HepG2 (cell line): ENCODE results near the gene MARS1. TPM values are rescaled to one million over a fixed set of nuclear protein-coding genes. Genes with fewer than 3 reads are reported as not detected.

Experiments used
- ATF7-NPFF ChIP-seq: sonication (generic); formaldehyde crosslinking; IDR thresholded peaks from 2 replicates; pipeline ENCODE4 v1.8.1; 2023; ENCODE audit warnings: mild to moderate bottlenecking, low read depth, missing genetic modification reagents, moderate library complexity
- BHLHE40 ChIP-seq: IDR thresholded peaks from 2 replicates; pipeline ENCODE4 v1.6.1; 2011; ENCODE audit warnings: low read length, improper control_type of control experiment
- CCAR2 ChIP-seq: fragments of 200-400 bp; formaldehyde crosslinking; optimal IDR thresholded peaks from 2 replicates; pipeline ENCODE3; 2018; ENCODE audit warnings: low read depth, mild to moderate bottlenecking, low read length, moderate library complexity
- DNMT3B ChIP-seq: conservative IDR thresholded peaks from 2 replicates; pipeline ENCODE4 v1.6.1; 2016; ENCODE audit warnings: missing biosample characterization, control low read depth
- DPF2 ChIP-seq: sonication (generic); formaldehyde crosslinking; IDR thresholded peaks from 2 replicates; pipeline ENCODE4 v1.4.0; 2020; ENCODE audit warnings: mild to moderate bottlenecking, low read depth, missing genetic modification reagents, borderline replicate concordance
- HNRNPK ChIP-seq: fragments of 200-400 bp; formaldehyde crosslinking; IDR thresholded peaks from 2 replicates; pipeline ENCODE4 v1.6.1; 2018; ENCODE audit warnings: low read length, low read depth, moderate library complexity, mild to moderate bottlenecking; ENCODE audit not compliant: poor library complexity, severe bottlenecking
- MAFG ChIP-seq: sonication (generic); formaldehyde crosslinking; IDR thresholded peaks from 2 replicates; pipeline ENCODE4 v1.5.1; 2020; ENCODE audit warnings: mild to moderate bottlenecking, missing genetic modification reagents
- MED13 ChIP-seq: sonication (generic); formaldehyde crosslinking; IDR thresholded peaks from 2 replicates; pipeline ENCODE4 v1.5.0; 2020; ENCODE audit warnings: missing genetic modification reagents
- MNT ChIP-seq: fragments of 450-650 bp; IDR thresholded peaks from 2 replicates; pipeline ENCODE4 v1.6.1; 2016
- MXD1 ChIP-seq: sonication (generic); formaldehyde crosslinking; IDR thresholded peaks from 2 replicates; pipeline ENCODE4 v1.4.0; 2020; ENCODE audit warnings: mild to moderate bottlenecking, missing genetic modification reagents
- NR2F6 ChIP-seq, 2 experiments: IDR thresholded peaks; 2 replicates each; pipeline ENCODE4 v1.6.1; 2016; ENCODE audit warnings: antibody characterized with exemption in 1 of 2, mild to moderate bottlenecking in 1 of 2
- SAFB2 ChIP-seq: sonication (generic); formaldehyde crosslinking; IDR thresholded peaks from 2 replicates; pipeline ENCODE4 v1.5.1; 2020; ENCODE audit warnings: missing genetic modification reagents, low read depth, mild to moderate bottlenecking, borderline replicate concordance
- SP4 ChIP-seq: sonication (generic); formaldehyde crosslinking; IDR thresholded peaks from 2 replicates; pipeline ENCODE4 v1.8.1; 2023; ENCODE audit warnings: mild to moderate bottlenecking, missing genetic modification reagents
- ZFYVE20 ChIP-seq: sonication (generic); formaldehyde crosslinking; IDR thresholded peaks from 2 replicates; pipeline ENCODE4 v1.8.0; 2023; ENCODE audit warnings: low read depth, mild to moderate bottlenecking, moderate library complexity, missing genetic modification reagents, borderline replicate concordance
- ZNF136 ChIP-seq: sonication (generic); formaldehyde crosslinking; IDR thresholded peaks from 2 replicates; pipeline ENCODE4 v1.8.1; 2022; ENCODE audit warnings: low read depth, mild to moderate bottlenecking, moderate library complexity, missing genetic modification reagents
- ZNF430 ChIP-seq: sonication (generic); formaldehyde crosslinking; IDR thresholded peaks from 2 replicates; pipeline ENCODE4 v1.9.0; 2021; ENCODE audit warnings: mild to moderate bottlenecking, missing genetic modification reagents
- ZNF589 ChIP-seq: sonication (generic); formaldehyde crosslinking; conservative IDR thresholded peaks from 2 replicates; pipeline ENCODE4 v1.8.0; 2022; ENCODE audit warnings: mild to moderate bottlenecking, moderate library complexity, missing genetic modification reagents
- ZNF687 ChIP-seq: sonication (generic); formaldehyde crosslinking; IDR thresholded peaks from 2 replicates; pipeline ENCODE4 v1.5.1; 2020; ENCODE audit warnings: mild to moderate bottlenecking, missing genetic modification reagents, moderate library complexity
- ZNF740 ChIP-seq: sonication (generic); formaldehyde crosslinking; IDR thresholded peaks from 2 replicates; pipeline ENCODE4 v1.4.0; 2020; ENCODE audit warnings: missing genetic modification reagents
- ZNF746 ChIP-seq: sonication (generic); formaldehyde crosslinking; IDR thresholded peaks from 2 replicates; pipeline ENCODE4 v1.8.0; 2022; ENCODE audit warnings: mild to moderate bottlenecking, missing genetic modification reagents
- ZNF747 ChIP-seq: sonication (generic); formaldehyde crosslinking; IDR thresholded peaks from 2 replicates; pipeline ENCODE4 v1.8.1; 2023; ENCODE audit warnings: missing genetic modification reagents, mild to moderate bottlenecking, borderline replicate concordance
- polyA plus RNA-seq, 8 experiments: library from polyadenylated mRNA; depleted of rRNA in 3 of 8; stranded (reverse) in 7 of 8; unstranded in 1 of 8; fragments of >200 nt; fragmentation: Illumina TruSeq in 4 of 8; extraction: Trizol in 4 of 8; gene quantifications; 2 replicates each; pipeline versions ENCODE4 v1.2.1 to v1.2.3, GENCODE V29; 2011 to 2016; ENCODE audit warnings: low read depth in 4 of 8, missing spikeins in 1 of 8, mixed read lengths in 1 of 8; ENCODE audit not compliant: insufficient read depth in 1 of 8
- total RNA-seq, 5 experiments: library from RNA; depleted of rRNA; stranded (reverse); fragments of >200 nt; fragmentation: Illumina TruSeq; extraction: Trizol; gene quantifications; 2 replicates each; pipeline ENCODE4 v1.2.3, GENCODE V29; 2016; ENCODE audit warnings: low read depth in 1 of 5

Gene MARS1
- total and polyA plus RNA-seq, 2 of the 13 experiments (the other 11 are each of a cell fraction or from before 2014, with no cell fraction given), result 115 to 181 TPM

- TF ChIP-seq HNRNPK (peak; percentile 99), SP4 (CRISPR knock-in tag) (no peak), ZNF747 (CRISPR knock-in tag) (no peak), ZNF136 (no peak), MXD1 (CRISPR knock-in tag) (no peak), ZNF430 (CRISPR knock-in tag) (no peak; the same call in 1 of the 2 replicates), NR2F6 (IDR thresholded peaks at IDR 0.05) (no peak), NR2F6 (CRISPR knock-in tag; IDR thresholded peaks at IDR 0.05) (no peak), CCAR2 (no peak), ZNF746 (CRISPR knock-in tag) (peak; percentile 88), ATF7-NPFF (no peak), MED13 (CRISPR knock-in tag) (no peak), ZNF740 (CRISPR knock-in tag) (peak; percentile 80; the same call in 1 of the 2 replicates), DPF2 (CRISPR knock-in tag) (no peak), ZFYVE20 (CRISPR knock-in tag) (no peak), DNMT3B (no peak), BHLHE40 (no peak), MAFG (CRISPR knock-in tag) (no peak), SAFB2 (no peak), ZNF589 (CRISPR knock-in tag) (no peak), ZNF687 (CRISPR knock-in tag) (no peak), MNT (no peak)
These were observed 35.2 kb downstream of the MARS1 start (continued) for GRCh38 chr12:57522887-57523705.
